Suprapubic skin (tissue), 3 donors: ENCODE measurements around the gene CHRM4.

Experiments used
- POLR2AphosphoS5 ChIP-seq, 3 donors: sonication (generic); formaldehyde crosslinking; IDR thresholded peaks; one replicate each; pipeline ENCODE4 v1.6.1; 2017; ENCODE audit warnings: antibody characterized with exemption in 3 of 3
- TF ChIP-seq, protein P1 (sequence below), 2 donors: fragments of 200-600 bp in 1 of 2; fragments of 450-650 bp in 1 of 2; sonication (generic) in 1 of 2; IDR thresholded peaks; one replicate each; pipeline ENCODE4 v1.5.1; 2016 to 2019; ENCODE audit warnings: antibody characterized with exemption in 2 of 2, mild to moderate bottlenecking in 1 of 2, moderate library complexity in 1 of 2

DNA sequence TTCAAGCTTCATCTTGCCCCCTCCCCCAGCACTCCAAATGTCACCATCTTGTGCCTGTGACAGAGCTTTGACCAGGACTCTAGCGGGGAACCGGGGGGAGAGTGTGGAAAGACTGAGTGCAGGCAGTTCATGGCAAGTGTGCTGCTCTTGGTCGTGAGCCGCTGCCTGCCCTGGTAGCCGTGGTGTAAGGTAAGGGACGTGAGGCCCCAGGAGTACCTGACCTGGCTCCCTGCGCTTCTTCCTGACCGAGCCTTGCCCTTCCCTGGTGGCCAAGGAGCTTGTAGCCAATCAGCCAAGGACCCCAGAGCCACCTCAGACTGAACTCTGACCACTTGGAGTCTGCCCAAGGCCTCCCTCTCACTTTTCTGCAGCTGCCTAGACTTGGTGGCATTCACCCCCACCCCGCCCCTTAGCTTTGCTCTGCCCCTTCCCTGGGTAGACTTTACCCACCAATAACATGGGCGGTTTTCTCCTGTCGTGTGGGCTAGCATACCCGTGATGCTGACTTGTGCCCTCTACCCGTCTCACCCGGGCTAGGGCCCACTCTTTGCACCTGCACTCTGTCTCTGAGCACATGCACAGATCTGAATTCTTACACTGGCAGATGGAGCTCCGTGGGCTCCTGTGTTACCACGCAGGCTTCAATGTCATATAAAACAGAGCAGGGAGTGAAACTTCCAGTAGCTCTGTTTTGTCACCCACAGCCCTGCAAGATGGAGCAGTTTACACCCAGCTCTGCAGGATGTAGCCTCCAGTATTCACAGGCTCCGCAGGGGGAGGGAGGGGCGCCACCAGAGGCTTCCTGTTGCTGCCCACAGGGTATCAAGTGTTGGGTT lies 42.8 kb downstream of the CHRM4 start:
- TF ChIP-seq, protein P1, sequence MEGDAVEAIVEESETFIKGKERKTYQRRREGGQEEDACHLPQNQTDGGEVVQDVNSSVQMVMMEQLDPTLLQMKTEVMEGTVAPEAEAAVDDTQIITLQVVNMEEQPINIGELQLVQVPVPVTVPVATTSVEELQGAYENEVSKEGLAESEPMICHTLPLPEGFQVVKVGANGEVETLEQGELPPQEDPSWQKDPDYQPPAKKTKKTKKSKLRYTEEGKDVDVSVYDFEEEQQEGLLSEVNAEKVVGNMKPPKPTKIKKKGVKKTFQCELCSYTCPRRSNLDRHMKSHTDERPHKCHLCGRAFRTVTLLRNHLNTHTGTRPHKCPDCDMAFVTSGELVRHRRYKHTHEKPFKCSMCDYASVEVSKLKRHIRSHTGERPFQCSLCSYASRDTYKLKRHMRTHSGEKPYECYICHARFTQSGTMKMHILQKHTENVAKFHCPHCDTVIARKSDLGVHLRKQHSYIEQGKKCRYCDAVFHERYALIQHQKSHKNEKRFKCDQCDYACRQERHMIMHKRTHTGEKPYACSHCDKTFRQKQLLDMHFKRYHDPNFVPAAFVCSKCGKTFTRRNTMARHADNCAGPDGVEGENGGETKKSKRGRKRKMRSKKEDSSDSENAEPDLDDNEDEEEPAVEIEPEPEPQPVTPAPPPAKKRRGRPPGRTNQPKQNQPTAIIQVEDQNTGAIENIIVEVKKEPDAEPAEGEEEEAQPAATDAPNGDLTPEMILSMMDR (IDR thresholded peaks at IDR 0.05), result no peak
- TF ChIP-seq POLR2AphosphoS5 (IDR thresholded peaks at IDR 0.05), result no peak
